H9 (cell line): Measurements from ENCODE around the gene MYLK. TPM values are rescaled to one million over a fixed set of nuclear protein-coding genes. Genes with fewer than 3 reads are reported as not detected.

Experiments
- DNase-seq: peaks from one replicate; pipeline ENCODE4 v3.0.0-alpha.2; 2017
- H2AFZ ChIP-seq: one replicate; pipeline ENCODE4 v1.6.1; 2013; ENCODE audit warnings: mild to moderate bottlenecking, low read length, control low read depth, moderate library complexity
- H2AK5ac ChIP-seq: 2 replicates; pipeline ENCODE4 v1.6.1; 2013; ENCODE audit warnings: low read length, control low read depth, mixed read lengths; ENCODE audit not compliant: insufficient read length
- H2BK120ac ChIP-seq: one replicate; pipeline ENCODE4 v1.6.1; 2013; ENCODE audit warnings: low read depth, mild to moderate bottlenecking, low read length, control low read depth, inconsistent platforms; ENCODE audit not compliant: poor library complexity, severe bottlenecking
- H2BK12ac ChIP-seq: 2 replicates; pipeline ENCODE4 v1.6.1; 2013; ENCODE audit warnings: low read length, control low read depth, mixed read lengths, low read depth; ENCODE audit not compliant: insufficient read length
- H2BK15ac ChIP-seq: 2 replicates; pipeline ENCODE4 v1.6.1; 2013; ENCODE audit warnings: low read depth, low read length, control low read depth
- H2BK20ac ChIP-seq: one replicate; pipeline ENCODE4 v1.6.1; 2013; ENCODE audit warnings: low read depth, mild to moderate bottlenecking, low read length, control low read depth, inconsistent platforms; ENCODE audit not compliant: poor library complexity, severe bottlenecking
- H2BK5ac ChIP-seq: 2 replicates; pipeline ENCODE4 v1.6.1; 2013; ENCODE audit warnings: low read length, control low read depth, mixed read lengths; ENCODE audit not compliant: insufficient read length
- H3K14ac ChIP-seq: 2 replicates; pipeline ENCODE4 v1.6.1; 2013; ENCODE audit warnings: low read length, control low read depth; ENCODE audit not compliant: insufficient read depth
- H3K18ac ChIP-seq: 2 replicates; pipeline ENCODE4 v1.6.1; 2013; ENCODE audit warnings: low read depth, mild to moderate bottlenecking, mixed read lengths, low read length, control low read depth; ENCODE audit not compliant: insufficient read length
- H3K23ac ChIP-seq: 2 replicates; pipeline ENCODE4 v1.6.1; 2013; ENCODE audit warnings: low read length, control low read depth, mixed read lengths, low read depth; ENCODE audit not compliant: insufficient read length
- H3K23me2 ChIP-seq: 2 replicates; pipeline ENCODE4 v1.6.1; 2013; ENCODE audit warnings: low read depth, mild to moderate bottlenecking, mixed read lengths, low read length, control low read depth; ENCODE audit not compliant: insufficient read length, poor library complexity, severe bottlenecking
- H3K27ac ChIP-seq: 2 replicates; pipeline ENCODE4 v1.5.1; 2013; ENCODE audit warnings: low read length, control low read depth, mixed read lengths, low read depth; ENCODE audit not compliant: insufficient read length
- H3K27me3 ChIP-seq: 2 replicates; pipeline ENCODE4 v1.6.1; 2013; ENCODE audit warnings: low read length, control low read depth, inconsistent platforms; ENCODE audit not compliant: insufficient read depth
- H3K4ac ChIP-seq: 2 replicates; pipeline ENCODE4 v1.6.1; 2013; ENCODE audit warnings: low read depth, mild to moderate bottlenecking, control low read depth, inconsistent platforms, low read length, moderate library complexity
- H3K4me1 ChIP-seq: 2 replicates; pipeline ENCODE4 v1.6.1; 2013; ENCODE audit warnings: low read length, control low read depth, inconsistent platforms; ENCODE audit not compliant: insufficient read depth
- H3K4me2 ChIP-seq: 2 replicates; pipeline ENCODE4 v1.6.1; 2013; ENCODE audit warnings: low read length, control low read depth, mixed read lengths; ENCODE audit not compliant: insufficient read length, insufficient read depth
- H3K56ac ChIP-seq: 2 replicates; pipeline ENCODE4 v1.6.1; 2013; ENCODE audit warnings: low read depth, mild to moderate bottlenecking, mixed read lengths, low read length, control low read depth; ENCODE audit not compliant: insufficient read length
- H3K79me1 ChIP-seq: 2 replicates; pipeline ENCODE4 v1.6.1; 2013; ENCODE audit warnings: low read depth, mild to moderate bottlenecking, moderate library complexity, low read length, control low read depth, inconsistent platforms; ENCODE audit not compliant: insufficient read depth, poor library complexity, severe bottlenecking
- H3K79me2 ChIP-seq: 2 replicates; pipeline ENCODE4 v1.6.1; 2013; ENCODE audit warnings: low read length, control low read depth, inconsistent platforms; ENCODE audit not compliant: insufficient read depth
- H3K9ac ChIP-seq: 2 replicates; pipeline ENCODE4 v1.6.1; 2013; ENCODE audit warnings: low read length, control low read depth, mixed read lengths; ENCODE audit not compliant: insufficient read length; ENCODE audit errors: extremely low read depth
- H3K9me3 ChIP-seq: one replicate; pipeline ENCODE4 v1.6.1; 2013; ENCODE audit warnings: low read depth, low read length, inconsistent platforms; ENCODE audit not compliant: control insufficient read depth
- H3T11ph ChIP-seq: one replicate; pipeline ENCODE4 v1.6.1; 2013; ENCODE audit warnings: mild to moderate bottlenecking, low read length, control low read depth, inconsistent platforms
- H4K20me1 ChIP-seq: one replicate; pipeline ENCODE4 v1.6.1; 2013; ENCODE audit not compliant: control insufficient read depth, insufficient read length, insufficient read depth
- H4K5ac ChIP-seq: 2 replicates; pipeline ENCODE4 v1.6.1; 2013; ENCODE audit warnings: low read depth, mild to moderate bottlenecking, mixed read lengths, low read length, control low read depth; ENCODE audit not compliant: insufficient read length
- H4K8ac ChIP-seq: replicated peaks from 2 replicates; pipeline ENCODE4 v1.6.1; 2013; ENCODE audit warnings: low read length, control low read depth, mixed read lengths, low read depth; ENCODE audit not compliant: insufficient read length
- H4K91ac ChIP-seq: 2 replicates; pipeline ENCODE4 v1.6.1; 2013; ENCODE audit warnings: low read depth, mild to moderate bottlenecking, moderate library complexity, mixed read lengths, low read length, control low read depth; ENCODE audit not compliant: insufficient read length
- H3K27ac Mint-ChIP-seq, 3 experiments: 2 replicates in 2 of 3; 3 replicates in 1 of 3; pipeline ENCODE4 v1.8.0; 2020 to 2021; ENCODE audit warnings: mixed read lengths in 3 of 3, mild to moderate bottlenecking in 1 of 3, moderate library complexity in 1 of 3
- H3K27me3 Mint-ChIP-seq: 2 replicates; pipeline ENCODE4 v1.8.0; 2021; ENCODE audit warnings: low read depth, mild to moderate bottlenecking, moderate library complexity, mixed read lengths
- H3K36me3 Mint-ChIP-seq, 3 experiments: 2 replicates in 2 of 3; 3 replicates in 1 of 3; pipeline ENCODE4 v1.8.0; 2020 to 2021; ENCODE audit warnings: low read depth in 3 of 3, mixed read lengths in 3 of 3; ENCODE audit not compliant: insufficient read depth in 1 of 3
- H3K4me1 Mint-ChIP-seq, 2 experiments: 2 replicates each; pipeline ENCODE4 v1.8.0; 2020; ENCODE audit warnings: mixed read lengths in 2 of 2
- H3K4me3 Mint-ChIP-seq, 2 experiments: 2 replicates in 1 of 2; 3 replicates in 1 of 2; pipeline ENCODE4 v1.8.0; 2020 to 2021; ENCODE audit warnings: mild to moderate bottlenecking in 2 of 2, mixed read lengths in 2 of 2, moderate library complexity in 1 of 2
- H3K9me3 Mint-ChIP-seq, 2 experiments: 2 replicates in 1 of 2; 3 replicates in 1 of 2; pipeline ENCODE4 v1.8.0; 2020; ENCODE audit warnings: mild to moderate bottlenecking in 2 of 2, mixed read lengths in 2 of 2, moderate library complexity in 1 of 2
- CTCF ChIP-seq: fragments of 200-600 bp; sonication (generic); conservative IDR thresholded peaks from 3 replicates; pipeline ENCODE4 v1.8.0; 2021; ENCODE audit warnings: antibody characterized with exemption, mild to moderate bottlenecking
- WGBS: extraction: QIAGEN DNeasy Blood & Tissue Kit; methylation state at CpG from one replicate; pipeline ENCODE4 v1.1.7; 2013; ENCODE audit warnings: missing lambda C conversion rate, low lambda C conversion rate, mixed read lengths; ENCODE audit not compliant: insufficient read length; ENCODE audit errors: extremely low coverage; 5-methylcytosine and 5-hydroxymethylcytosine counted together
- total RNA-seq: library from RNA; stranded (reverse); gene quantifications from 2 replicates; pipeline ENCODE4 v1.2.1, GENCODE V29; 2021

MYLK gene
- total RNA-seq, 1 experiment from 2014 or later, result 10.1 TPM

DNA sequence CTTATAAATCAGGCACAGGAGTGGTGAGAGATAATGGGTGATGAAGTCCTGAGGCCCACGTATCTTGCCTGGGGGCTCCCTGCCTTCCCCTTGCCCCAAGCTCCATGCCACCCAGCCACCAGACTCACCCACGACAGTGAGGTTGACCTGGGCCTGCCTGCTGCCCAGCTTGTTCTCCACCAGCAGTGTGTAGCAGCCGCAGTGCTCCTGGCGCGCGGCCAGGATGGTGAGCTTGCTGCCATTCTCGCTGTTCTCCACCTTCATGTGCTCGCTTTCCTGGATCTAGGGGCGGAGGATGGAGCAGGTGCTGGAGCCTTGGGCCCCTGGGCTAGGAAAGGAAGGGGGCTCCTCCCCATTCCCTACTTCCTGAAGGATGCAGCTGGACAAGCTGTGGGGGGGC lies 220.2 kb downstream of the MYLK start:
- DNase-seq, result no peak
- no peak overlapping the region for H3K9ac ChIP-seq
- H3K4ac ChIP-seq, result no peak overlapping the region
- Mint-ChIP-seq H3K27ac (no peak overlapping the region), H3K36me3 (peaks cover 0 to 5% (median 3%) of the 10 kb centered on the region in 3 experiments; a peak in 4 of 7 replicates), H3K9me3 (no peaks in the 10 kb centered on the region), H3K4me3 (no peak overlapping the region), H3K27me3 (no peaks in the 10 kb centered on the region; the same call in 1 of the 2 replicates), H3K4me1 (no peaks in the 10 kb centered on the region)
- H3K4me2 ChIP-seq, result no peak overlapping the region
- no peaks in the 10 kb centered on the region for H3K4me1 ChIP-seq
- no peak overlapping the region for H4K91ac ChIP-seq
- no peaks in the 10 kb centered on the region for H3K27me3 ChIP-seq
- TF ChIP-seq CTCF, result no peak
- no peak overlapping the region for H4K5ac ChIP-seq
- no peaks in the 10 kb centered on the region for H3K79me1 ChIP-seq
- no peak overlapping the region for H2AK5ac ChIP-seq
- H4K20me1 ChIP-seq, result no peaks in the 10 kb centered on the region
- H2BK15ac ChIP-seq, result no peak overlapping the region
- H3K14ac ChIP-seq, result no peak overlapping the region
- H3K27ac ChIP-seq, result no peak overlapping the region
- H3K79me2 ChIP-seq, result no peaks in the 10 kb centered on the region
- no peak overlapping the region for H3K56ac ChIP-seq
- no peak overlapping the region for H2AFZ ChIP-seq
- no peak overlapping the region for H4K8ac ChIP-seq
- no peak overlapping the region for H2BK120ac ChIP-seq
- no peak overlapping the region for H2BK5ac ChIP-seq
- H3K23ac ChIP-seq, result no peak overlapping the region
- no peaks in the 10 kb centered on the region for H3K23me2 ChIP-seq
- H3K18ac ChIP-seq, result no peak overlapping the region
- H2BK20ac ChIP-seq, result no peak overlapping the region
- no CpG with 5 or more reads among the region's 9 CpGs for WGBS
- no peaks in the 10 kb centered on the region for H3K9me3 ChIP-seq
- no peak overlapping the region for H3T11ph ChIP-seq
- no peak overlapping the region for H2BK12ac ChIP-seq
